Psoas muscle (tissue), 8 donors: ENCODE data around the gene PSMA7. TPM values are rescaled to one million over a fixed set of nuclear protein-coding genes. Genes with fewer than 3 reads are reported as not detected.
A peak's percentile ranks its signal among the peaks of the same experiment; 100 is the strongest.

Experiments
- ATAC-seq, 4 donors: fragments of 200-7000 bp; cut with Tn5 transposase; one replicate each; pipeline ENCODE4 v1.9.1; 2020; ENCODE audit warnings: moderate library complexity in 3 of 4, mild to moderate bottlenecking in 2 of 4
- DNase-seq, 2 donors: peaks; one replicate each; pipeline ENCODE4 v3.0.0-alpha.2; 2020
- H3K27ac ChIP-seq: fragments of 200-600 bp; one replicate; pipeline ENCODE4 v1.8.0; 2022
- H3K27me3 ChIP-seq, 3 donors: fragments of 200-600 bp in 1 of 3; one replicate each; pipeline versions ENCODE4 v1.6.1 to v1.8.0; 2013 to 2022; ENCODE audit warnings: low read length in 2 of 3, mild to moderate bottlenecking in 2 of 3, moderate library complexity in 1 of 3; ENCODE audit not compliant: insufficient read depth in 3 of 3
- H3K36me3 ChIP-seq, 2 donors: fragments of 200-600 bp in 1 of 2; one replicate each; pipeline versions ENCODE4 v1.6.1 to v1.8.0; 2013 to 2022; ENCODE audit warnings: low read depth in 1 of 2, mild to moderate bottlenecking in 1 of 2, moderate library complexity in 1 of 2; ENCODE audit not compliant: insufficient read depth in 1 of 2
- H3K4me1 ChIP-seq: fragments of 200-600 bp; one replicate; pipeline ENCODE4 v1.8.0; 2022
- H3K4me3 ChIP-seq: fragments of 200-600 bp; one replicate; pipeline ENCODE4 v1.8.0; 2022; ENCODE audit warnings: mild to moderate bottlenecking
- H3K9me3 ChIP-seq: fragments of 200-600 bp; one replicate; pipeline ENCODE4 v1.8.0; 2022
- WGBS, 3 donors: extraction: QIAGEN DNeasy Blood & Tissue Kit; methylation state at CpG; one replicate each; pipeline versions ENCODE4 v1.1.6 to v1.1.7; 2013; 5-methylcytosine and 5-hydroxymethylcytosine counted together
- intact Hi-C, 2 donors: fragments of 100-400 bp; cut with DNase I; formaldehyde crosslinking; loops; one replicate each; pipeline versions ENCODE4 v1.11.0 to v1.14.2; 2022
- polyA plus RNA-seq, 3 donors: library from polyadenylated mRNA; stranded (reverse); fragments of 200-250 nt; gene quantifications; one replicate each; pipeline ENCODE4 v1.2.3, GENCODE V29; 2013
- total RNA-seq, 4 donors: library from RNA; stranded (reverse); fragmentation: NEBNext Ultra II Directional in 2 of 4; extraction: Animal tissue kit (Norgen Biotek cat#: 25700) in 2 of 4; gene quantifications; one replicate each; pipeline versions ENCODE4 v1.2.1 to v1.2.4, GENCODE V29; 2021 to 2023
- TF ChIP-seq, protein P1 (sequence below): fragments of 200-600 bp; IDR thresholded peaks from one replicate; pipeline ENCODE4 v1.8.0; 2022; ENCODE audit warnings: antibody characterized with exemption
- donor health status: healthy with polysubstance abuse.
- donor health status: DM: no; HTN: no; CAD: no; lungs with moderate emphysema.
- donor health status: Bipolar disorder and iron deficiency.
- donor health status: healthy.
- donor health status: DM: yes; HTN: yes; CAD: no.
- donor health status: DM: no; HTN: no; CAD: no.
- donor health status: DM: no; HTN: no; CAD: no.
- donor health status: DM: yes; HTN: yes; CAD: no.

Gene PSMA7
- total and polyA plus RNA-seq, 7 donors, result 307 to 1,146 (median 499) TPM

DNA sequence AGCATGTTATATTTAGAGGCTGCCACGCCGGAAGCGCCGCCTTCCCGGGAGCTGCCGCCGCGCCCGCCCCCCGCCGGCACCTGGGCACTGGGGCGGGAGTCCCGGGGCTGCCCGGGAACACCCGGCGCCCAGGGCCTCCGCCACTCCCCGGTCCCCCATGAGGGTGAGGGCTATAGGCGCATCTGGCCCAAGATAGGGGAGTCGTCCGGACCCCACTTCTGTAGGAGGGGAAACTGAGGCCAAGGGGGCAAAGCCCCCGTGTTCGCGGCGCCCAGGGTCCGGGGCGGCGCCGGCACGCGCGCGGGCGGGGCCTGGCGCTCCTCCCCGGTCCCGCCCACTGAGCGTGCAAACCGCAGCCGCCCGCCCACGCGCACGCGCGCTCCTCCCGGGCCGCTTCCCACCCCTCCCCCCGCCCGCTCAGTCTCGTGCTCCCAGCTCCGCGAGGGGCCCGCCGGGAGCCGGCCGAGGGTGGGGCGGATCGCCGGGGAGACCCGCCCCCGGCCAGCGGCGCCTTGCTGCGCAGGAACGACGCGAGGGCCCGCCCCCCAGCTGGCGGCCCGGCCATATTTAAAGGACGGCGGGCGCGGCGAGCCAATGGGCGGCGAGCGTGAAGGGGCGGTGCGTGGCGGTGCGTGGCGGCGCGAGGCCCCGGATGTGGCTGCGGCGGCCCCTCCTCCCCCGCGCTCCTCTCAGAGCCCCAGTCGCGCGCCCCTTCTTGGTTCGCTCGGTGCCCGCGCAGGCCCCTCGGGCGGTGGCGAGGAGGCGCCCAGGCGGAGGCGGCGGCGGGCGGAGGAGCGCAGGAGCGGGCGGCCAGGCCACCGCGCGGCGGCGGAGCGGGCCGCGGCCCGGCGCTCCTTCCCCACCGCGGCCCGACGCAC, 21.2 kb downstream of the PSMA7 start, which contains the start of gene LSM14B:
Gene LSM14B (plus strand): TSS at position 700 of the 878 bp plus-strand sequence. CDS start 192 bp downstream, outside the sequence.
- 0 to 1% (median 1%) methylated on average over 51 to 121 of the region's 124 CpGs for WGBS, 3 donors
- intact Hi-C loops, result loop anchor here (2.0 to 5.0 kb wide), 3 partner anchors 15 to 55 kb away; partner anchors contain the start of gene TAF4 (in 1 of the 2)
- peak; percentile 82 to 89 (median 83) for ATAC-seq
- no peaks in the 10 kb centered on the region for H3K9me3 ChIP-seq
- H3K27me3 ChIP-seq, result no peaks in the 10 kb centered on the region
- peak within 1 kb of the TSS; percentile 99 for H3K27ac ChIP-seq
- peak; percentile 98 for DNase-seq
- H3K4me3 ChIP-seq, result peak within 1 kb of the TSS; percentile 81
- peaks cover 59% of the 10 kb centered on the region for H3K4me1 ChIP-seq
- peaks cover 7 to 29% of the 10 kb centered on the region in 2 donors for H3K36me3 ChIP-seq
- TF ChIP-seq, protein P1, sequence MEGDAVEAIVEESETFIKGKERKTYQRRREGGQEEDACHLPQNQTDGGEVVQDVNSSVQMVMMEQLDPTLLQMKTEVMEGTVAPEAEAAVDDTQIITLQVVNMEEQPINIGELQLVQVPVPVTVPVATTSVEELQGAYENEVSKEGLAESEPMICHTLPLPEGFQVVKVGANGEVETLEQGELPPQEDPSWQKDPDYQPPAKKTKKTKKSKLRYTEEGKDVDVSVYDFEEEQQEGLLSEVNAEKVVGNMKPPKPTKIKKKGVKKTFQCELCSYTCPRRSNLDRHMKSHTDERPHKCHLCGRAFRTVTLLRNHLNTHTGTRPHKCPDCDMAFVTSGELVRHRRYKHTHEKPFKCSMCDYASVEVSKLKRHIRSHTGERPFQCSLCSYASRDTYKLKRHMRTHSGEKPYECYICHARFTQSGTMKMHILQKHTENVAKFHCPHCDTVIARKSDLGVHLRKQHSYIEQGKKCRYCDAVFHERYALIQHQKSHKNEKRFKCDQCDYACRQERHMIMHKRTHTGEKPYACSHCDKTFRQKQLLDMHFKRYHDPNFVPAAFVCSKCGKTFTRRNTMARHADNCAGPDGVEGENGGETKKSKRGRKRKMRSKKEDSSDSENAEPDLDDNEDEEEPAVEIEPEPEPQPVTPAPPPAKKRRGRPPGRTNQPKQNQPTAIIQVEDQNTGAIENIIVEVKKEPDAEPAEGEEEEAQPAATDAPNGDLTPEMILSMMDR, result no peak

- Histone ChIP-seq H3K27ac (peak overlapping the region; percentile 99), H3K4me1 (peaks cover 56% of the 10 kb centered on the region), H3K27me3 (no peaks in the 10 kb centered on the region), H3K4me3 (peak overlapping the region; percentile 79), H3K36me3 (peaks cover 5 to 21% of the 10 kb centered on the region in 2 donors), H3K9me3 (no peaks in the 10 kb centered on the region)
- DNase-seq (peak in 1 of 2 donors; percentile 76), ATAC-seq (peak in 2 of 4 donors; percentile 1 to 10)
- TF ChIP-seq, protein P1, result no peak
- 9 to 13% (median 10%) methylated on average over 43 to 45 of the region's 45 CpGs for WGBS, 3 donors
- intact Hi-C loops, result loop anchor here (2.0 to 5.0 kb wide), 2 partner anchors 54 kb away; partner anchors contain the start of gene TAF4 (in 1 of the 2)
These were observed 22.0 kb downstream of the PSMA7 start for GRCh38 chr20:62120990-62121775.

DNA sequence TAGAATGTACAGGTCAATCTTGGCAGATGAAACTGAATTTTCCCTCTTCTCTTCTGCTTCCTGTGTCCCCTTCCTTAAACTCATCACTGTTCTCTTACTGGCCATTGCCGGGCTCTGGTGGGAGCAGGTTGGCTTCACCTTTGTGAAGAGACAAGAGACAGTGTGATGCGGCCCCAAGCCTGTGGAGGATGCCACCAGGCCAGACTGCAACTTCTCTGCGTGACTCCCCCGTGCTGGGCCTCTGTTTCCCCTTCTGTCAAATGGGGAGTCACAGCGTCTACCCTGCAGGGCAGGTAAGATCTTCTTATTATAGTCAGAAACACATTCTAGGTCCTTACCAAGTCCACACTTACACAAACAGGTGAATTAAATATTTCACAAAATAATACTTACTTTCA, 22.8 kb downstream of the PSMA7 start:
- Histone ChIP-seq H3K9me3 (no peaks in the 10 kb centered on the region), H3K27ac (peak overlapping the region; percentile 99), H3K27me3 (no peaks in the 10 kb centered on the region), H3K36me3 (peaks cover 2 to 12% of the 10 kb centered on the region in 2 donors), H3K4me3 (no peak overlapping the region), H3K4me1 (peaks cover 54% of the 10 kb centered on the region)
- intact Hi-C loops, result loop anchor here (2.0 to 5.0 kb wide), 2 partner anchors 53 to 54 kb away; partner anchors contain the start of gene TAF4 (in 1 of the 2)
- TF ChIP-seq, protein P1, result no peak
- 83 to 91% (median 89%) methylated on average over 5 of the region's 5 CpGs for WGBS, 3 donors
- ATAC-seq (no peak), DNase-seq (no peak)

- Histone ChIP-seq H3K27ac (peak overlapping the region; percentile 99), H3K9me3 (no peaks in the 10 kb centered on the region), H3K36me3 (peaks cover 0 to 7% of the 10 kb centered on the region in 2 donors), H3K4me3 (peak overlapping the region; percentile 24), H3K27me3 (no peaks in the 10 kb centered on the region), H3K4me1 (peaks cover 50% of the 10 kb centered on the region)
- WGBS, 3 donors, result 26 to 38% (median 32%) methylated on average over 10 of the region's 10 CpGs
- TF ChIP-seq, protein P1, result no peak
- ATAC-seq (peak; percentile 33 to 62 (median 50)), DNase-seq (peak in 1 of 2 donors; percentile 77)
- intact Hi-C loops, result loop anchor here (2.0 to 5.0 kb wide), 3 partner anchors 37 to 53 kb away; partner anchors contain the start of gene TAF4 (in 1 of the 2)
These were observed 23.4 kb downstream of the PSMA7 start for GRCh38 chr20:62119591-62120364.
